ENCODE results near the gene ATXN7. TPM values are rescaled to one million over a fixed set of nuclear protein-coding genes. Genes with fewer than 3 reads are reported as not detected.

ATXN7 gene
- total and polyA plus RNA-seq, 2 of the 13 experiments (the other 11 are each of a cell fraction or from before 2014, with no cell fraction given), result 13.8 to 20.0 TPM

- no peak for TF ChIP-seq RAD51 (IDR thresholded peaks at IDR 0.05; ENCODE audit: borderline replicate concordance)
- no peak for TF ChIP-seq ZBTB8A (CRISPR knock-in tag; IDR thresholded peaks at IDR 0.05; ENCODE audit: borderline replicate concordance, low read depth)
- TF ChIP-seq RBM22 (optimal IDR thresholded peaks at IDR 0.05; ENCODE audit: low read length), result no peak
- TF ChIP-seq YEATS2 (CRISPR knock-in tag; IDR thresholded peaks at IDR 0.05; ENCODE audit: borderline replicate concordance), result no peak
- no peak for TF ChIP-seq MXD1 (CRISPR knock-in tag; IDR thresholded peaks at IDR 0.05)
- TF ChIP-seq BCL3 (CRISPR knock-in tag; IDR thresholded peaks at IDR 0.05), result no peak
- TF ChIP-seq ZNF251 (CRISPR knock-in tag; IDR thresholded peaks at IDR 0.05), result no peak
- no peak for TF ChIP-seq PLRG1 (conservative IDR thresholded peaks at IDR 0.05)
- TF ChIP-seq CAMTA2 (CRISPR knock-in tag; IDR thresholded peaks at IDR 0.05; ENCODE audit: borderline replicate concordance), result no peak
- TF ChIP-seq ZNF263 (CRISPR knock-in tag; IDR thresholded peaks at IDR 0.05), result no peak
- TF ChIP-seq TOE1 (CRISPR knock-in tag; IDR thresholded peaks at IDR 0.05), result no peak
- TF ChIP-seq ZNF354B (CRISPR knock-in tag; IDR thresholded peaks at IDR 0.05), result no peak
- no peak for TF ChIP-seq ZFP1 (CRISPR knock-in tag; IDR thresholded peaks at IDR 0.05)
- TF ChIP-seq BATF2 (CRISPR knock-in tag; IDR thresholded peaks at IDR 0.05), result no peak
- TF ChIP-seq RXRB (CRISPR knock-in tag; IDR thresholded peaks at IDR 0.05; ENCODE audit: borderline replicate concordance), result no peak
Observed at GRCh38 chr3:63964681-63965485, 101.2 kb downstream of the ATXN7 start (continued).

Measured in HepG2 (cell line).